Stimulated activated naive CD8-positive, alpha-beta T cell treated with anti-CD3 and anti-CD28 coated beads, Interleukin-15, Interleukin-2, amounts not matched to agents 100 U/mL and 50 U/mL, for 24 hours (primary cell): ENCODE data around the gene INAFM2.

Experiments used
- ATAC-seq: fragments of 150-1000 bp; cut with Tn5 transposase; one replicate; pipeline ENCODE4 v1.10.0; 2021
- DNase-seq: peaks from one replicate; pipeline ENCODE4 v3.0.0; 2021

Gene INAFM2

GRCh38 chr15:40323239-40323952, at the start of gene INAFM2:
Gene INAFM2 (plus strand): TSS chr15:40323692. CDS start chr15:40324056, 364 bp downstream.
- peak; percentile 92 for DNase-seq

GRCh38 chr15:40274350-40275274, 48.9 kb upstream of the INAFM2 start:
- ATAC-seq (peak; percentile 55), DNase-seq (peak; percentile 92)

More at GRCh38 chr15:40323239-40323952, at the start of gene INAFM2:
- ATAC-seq = peak; percentile 98

GRCh38 chr15:40275523-40275922, 48.0 kb upstream of the INAFM2 start:
- DNase-seq (no peak), ATAC-seq (no peak)

GRCh38 chr15:40275954-40276353, 47.5 kb upstream of the INAFM2 start:
- no peak for ATAC-seq
- no peak for DNase-seq

GRCh38 chr15:40276927-40277326, 46.6 kb upstream of the INAFM2 start:
- DNase-seq = no peak
- no peak for ATAC-seq

GRCh38 chr15:40277471-40277870, 46.0 kb upstream of the INAFM2 start:
- DNase-seq (no peak), ATAC-seq (no peak)

GRCh38 chr15:40278026-40278425, 45.5 kb upstream of the INAFM2 start:
- no peak for ATAC-seq
- no peak for DNase-seq

GRCh38 chr15:40279437-40280141, 43.9 kb upstream of the INAFM2 start:
- DNase-seq (peak; percentile 87), ATAC-seq (no peak)

- DNase-seq (no peak), ATAC-seq (no peak)
These were observed 43.0 kb upstream of the INAFM2 start for GRCh38 chr15:40280260-40281056.

- no peak for ATAC-seq
These were observed 42.3 kb upstream of the INAFM2 start for GRCh38 chr15:40281057-40281800.

GRCh38 chr15:40281801-40282146, 41.7 kb upstream of the INAFM2 start:
- DNase-seq (no peak), ATAC-seq (no peak)

More at GRCh38 chr15:40281057-40281800, 42.3 kb upstream of the INAFM2 start:
- DNase-seq = no peak

GRCh38 chr15:40282147-40282868, 41.2 kb upstream of the INAFM2 start:
- peak; percentile 63 for ATAC-seq
- peak; percentile 67 for DNase-seq

- peak; percentile 26 for ATAC-seq
- peak; percentile 51 for DNase-seq
These were observed 40.5 kb upstream of the INAFM2 start, which contains the start of gene ANKRD63 for GRCh38 chr15:40282869-40283614. Gene ANKRD63 (minus strand): TSS chr15:40283064. CDS start chr15:40282586, 478 bp downstream.

- ATAC-seq = no peak
- DNase-seq = no peak
These were observed 39.7 kb upstream of the INAFM2 start for GRCh38 chr15:40283615-40284300.

- ATAC-seq (no peak), DNase-seq (no peak)
These were observed 38.3 kb upstream of the INAFM2 start for GRCh38 chr15:40285151-40285550.

GRCh38 chr15:40285554-40286011, 37.9 kb upstream of the INAFM2 start:
- DNase-seq = no peak
- no peak for ATAC-seq

GRCh38 chr15:40286061-40286532, 37.4 kb upstream of the INAFM2 start:
- DNase-seq = no peak
- no peak for ATAC-seq

- ATAC-seq = no peak
These were observed 36.7 kb upstream of the INAFM2 start for GRCh38 chr15:40286794-40287193.

GRCh38 chr15:40287505-40287904, 36.0 kb upstream of the INAFM2 start:
- no peak for DNase-seq
- no peak for ATAC-seq

More at GRCh38 chr15:40286794-40287193, 36.7 kb upstream of the INAFM2 start:
- DNase-seq = no peak
